ENCODE results near the gene SLC66A2.
"Not testable (repeated sequence)": the region's sequence is repeated elsewhere in the genome, so short reads cannot be mapped to it uniquely, and the experiment has no call there.

SLC66A2 gene

GRCh38 chr18:79869591-79870300, 81.7 kb downstream of the SLC66A2 start:
- no peak for TF ChIP-seq CTCF (conservative IDR thresholded peaks at IDR 0.05; ENCODE audit: low read depth)
- H3K27ac ChIP-seq, result no peak overlapping the region
- ChIA-PET POLR2A (ENCODE audit: low non-redundant PET) (no interaction called here), CTCF (no interaction called here)
- DNase-seq (ENCODE audit: low spot score), result no peak

GRCh38 chr18:79868811-79869541, 82.5 kb downstream of the SLC66A2 start:
- H3K27ac ChIP-seq, result no peak overlapping the region
- no peak for TF ChIP-seq CTCF (conservative IDR thresholded peaks at IDR 0.05; ENCODE audit: low read depth)
- ChIA-PET POLR2A (ENCODE audit: low non-redundant PET) (no interaction called here), CTCF (no interaction called here)
- no peak for DNase-seq (ENCODE audit: low spot score)

- no peak for DNase-seq (ENCODE audit: low spot score)
- CTCF ChIA-PET, result no interaction called here
- no peak for TF ChIP-seq CTCF (conservative IDR thresholded peaks at IDR 0.05; ENCODE audit: low read depth)
- POLR2A ChIA-PET (ENCODE audit: low non-redundant PET), result no interaction called here
- no peak overlapping the region for H3K27ac ChIP-seq
These were observed 83.2 kb downstream of the SLC66A2 start for GRCh38 chr18:79868168-79868784.

- no peak for TF ChIP-seq CTCF (conservative IDR thresholded peaks at IDR 0.05; ENCODE audit: low read depth)
- ChIA-PET POLR2A (ENCODE audit: low non-redundant PET) (no interaction called here), CTCF (interaction anchor here (0.6 kb wide), 1 partner anchor 12 kb away, joined by 3 read pairs; no protein-coding TSS in a partner anchor)
- DNase-seq (ENCODE audit: low spot score), result no peak
- no peak overlapping the region for H3K27ac ChIP-seq
These were observed 83.8 kb downstream of the SLC66A2 start for GRCh38 chr18:79867666-79868065.

GRCh38 chr18:79866889-79867574, 84.4 kb downstream of the SLC66A2 start:
- ChIA-PET POLR2A (ENCODE audit: low non-redundant PET) (no interaction called here), CTCF (interaction anchor here (0.6 kb wide), 1 partner anchor 11 kb away, joined by 3 read pairs; no protein-coding TSS in a partner anchor)
- DNase-seq (ENCODE audit: low spot score), result no peak
- H3K27ac ChIP-seq, result no peak overlapping the region
- no peak for TF ChIP-seq CTCF (conservative IDR thresholded peaks at IDR 0.05; ENCODE audit: low read depth)

GRCh38 chr18:79865951-79866350, 85.5 kb downstream of the SLC66A2 start:
- CTCF ChIA-PET; H3K27ac ChIP-seq; DNase-seq (ENCODE audit: low spot score); POLR2A ChIA-PET (ENCODE audit: low non-redundant PET): not testable (repeated sequence)

GRCh38 chr18:79864955-79865354, 86.5 kb downstream of the SLC66A2 start:
- CTCF ChIA-PET; POLR2A ChIA-PET (ENCODE audit: low non-redundant PET); DNase-seq (ENCODE audit: low spot score); H3K27ac ChIP-seq: not testable (repeated sequence)
